CD4-positive, alpha-beta T cell treated with Interferon alpha-2 for 1 hour (primary cell): ENCODE data around the gene UTP11.
A peak's percentile ranks its signal among the peaks of the same experiment; 100 is the strongest.
"Not testable (repeated sequence)": the region's sequence is repeated elsewhere in the genome, so short reads cannot be mapped to it uniquely, and the experiment has no call there.

Experiments used
- DNase-seq, 2 donors: peaks; one replicate each; pipeline ENCODE4 v3.0.0-alpha.2; 2020 to 2022

The UTP11 gene

DNA sequence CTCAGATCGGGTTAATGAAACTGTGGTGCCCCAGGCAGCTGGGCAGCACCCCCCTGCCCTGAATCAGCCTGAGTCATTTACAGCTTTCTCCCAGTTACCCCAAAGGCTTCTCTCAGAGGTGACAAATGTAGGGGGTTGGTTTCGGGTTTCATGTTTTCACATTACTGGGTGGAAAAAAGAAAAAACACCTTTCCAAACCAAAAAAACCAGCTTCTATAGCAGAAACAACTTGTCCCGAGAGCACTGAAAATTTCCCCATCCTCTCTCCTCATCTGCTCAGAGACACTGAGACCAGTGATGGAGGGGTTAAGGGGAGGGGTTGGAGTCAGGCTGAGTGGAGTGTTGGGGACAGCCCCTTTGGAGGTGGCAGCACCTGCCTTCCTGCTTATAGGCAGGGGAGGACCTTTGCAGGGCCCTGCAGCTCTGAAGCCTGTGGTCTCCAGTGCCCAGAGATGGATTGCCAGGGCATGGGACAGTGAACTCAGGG is 15.6 kb downstream of the UTP11 start:
- no peak for DNase-seq

DNA sequence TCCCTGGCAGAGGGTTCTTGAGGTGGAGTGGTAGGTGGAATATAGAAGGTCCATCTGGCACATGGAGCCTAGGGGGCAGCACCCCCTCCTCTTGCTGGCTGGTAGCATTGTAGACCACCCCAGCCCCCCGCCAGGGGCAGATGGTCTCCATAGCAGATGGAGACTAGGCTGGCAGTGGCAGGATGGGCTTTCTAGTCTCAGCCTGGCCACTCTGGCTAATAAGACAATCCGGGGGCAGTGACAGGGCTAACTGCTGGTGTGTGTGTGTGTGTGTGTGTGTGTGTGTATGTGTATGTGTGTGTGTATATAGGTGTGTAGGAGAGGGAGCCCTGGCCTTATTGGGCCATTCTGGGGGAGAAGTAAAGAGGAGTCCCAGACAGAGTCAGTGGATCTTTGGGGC is 16.1 kb downstream of the UTP11 start:
- no peak for DNase-seq

DNA sequence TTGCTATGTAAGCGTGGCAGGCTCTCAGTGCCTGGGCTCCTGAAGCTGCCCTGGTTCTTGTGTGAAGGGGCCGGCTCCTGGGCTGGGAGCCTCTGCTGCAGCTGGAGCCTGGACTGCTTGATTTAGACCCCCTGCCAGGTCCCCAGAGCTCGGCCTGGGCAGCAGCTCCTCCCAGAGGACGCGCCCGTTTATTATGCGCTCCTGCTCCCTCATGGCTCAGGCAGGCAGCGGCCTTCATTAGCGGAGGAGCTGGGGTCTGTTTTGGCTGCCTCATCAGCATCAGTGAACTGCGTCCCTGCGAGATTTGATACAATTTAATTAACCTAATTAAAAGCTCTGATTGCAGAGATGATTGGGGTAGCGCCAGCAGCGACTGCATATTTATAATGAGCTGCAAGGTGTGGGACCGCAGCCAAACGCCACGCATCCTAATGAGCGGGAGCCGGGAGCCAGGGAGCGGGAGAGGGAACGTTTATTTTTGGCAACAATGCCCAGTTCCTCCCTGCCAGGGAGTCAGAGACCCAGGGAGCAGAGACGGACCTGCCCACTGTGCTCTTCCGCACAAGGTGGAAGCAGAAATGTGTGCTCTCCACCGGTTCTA is 16.6 kb downstream of the UTP11 start:
- no peak for DNase-seq

- peak; percentile 17 to 58 for DNase-seq
Observed at GRCh38 chr1:38029685-38030511, 17.4 kb downstream of the UTP11 start.

DNA sequence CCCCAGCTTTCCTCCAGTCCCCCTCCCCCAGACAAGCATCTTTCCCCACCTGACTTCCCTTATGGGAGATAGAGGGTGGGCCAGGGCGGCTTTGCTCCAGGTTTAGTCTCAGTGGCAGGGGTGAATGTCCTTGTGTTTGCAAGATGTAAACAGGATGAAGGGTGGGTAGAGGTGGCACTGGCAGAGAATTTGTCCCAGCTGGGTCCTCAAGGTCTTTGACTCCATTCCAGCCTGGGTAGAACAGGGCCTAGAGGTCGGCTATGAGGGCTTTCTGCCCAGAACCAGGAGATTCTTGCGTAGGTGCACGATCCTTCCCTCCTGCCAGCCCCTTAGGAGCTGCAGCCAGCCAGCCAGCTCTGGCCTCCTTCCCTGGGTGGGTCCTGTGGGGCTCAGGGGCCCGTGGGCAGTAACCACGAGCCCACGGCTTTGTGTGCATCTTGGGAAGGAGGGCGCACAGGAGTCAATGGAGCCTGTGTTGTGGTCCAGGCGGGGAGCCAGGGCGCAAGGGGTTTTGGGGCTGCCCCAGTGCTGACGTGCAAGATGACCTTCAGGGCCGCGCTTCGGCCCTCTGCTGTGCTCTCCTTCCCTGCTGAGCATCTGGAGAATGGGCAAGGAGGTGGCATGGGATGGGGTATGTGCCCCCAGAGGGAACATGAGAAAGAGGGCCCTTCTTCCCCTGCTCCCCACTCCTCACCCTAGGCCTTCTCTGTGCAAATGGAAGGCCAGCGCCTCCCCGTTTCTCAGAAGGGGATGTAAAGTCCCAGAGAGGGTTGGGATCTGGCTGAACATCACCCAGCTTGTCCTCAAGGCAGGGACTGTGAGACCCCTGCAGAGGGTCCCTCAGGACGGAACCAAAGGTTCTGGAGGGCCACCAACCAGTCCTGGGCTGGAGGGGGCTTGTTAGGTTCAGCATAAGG is 18.3 kb downstream of the UTP11 start:
- DNase-seq = no peak

- DNase-seq = no peak
Observed at GRCh38 chr1:38031513-38031866, 19.0 kb downstream of the UTP11 start.

DNA sequence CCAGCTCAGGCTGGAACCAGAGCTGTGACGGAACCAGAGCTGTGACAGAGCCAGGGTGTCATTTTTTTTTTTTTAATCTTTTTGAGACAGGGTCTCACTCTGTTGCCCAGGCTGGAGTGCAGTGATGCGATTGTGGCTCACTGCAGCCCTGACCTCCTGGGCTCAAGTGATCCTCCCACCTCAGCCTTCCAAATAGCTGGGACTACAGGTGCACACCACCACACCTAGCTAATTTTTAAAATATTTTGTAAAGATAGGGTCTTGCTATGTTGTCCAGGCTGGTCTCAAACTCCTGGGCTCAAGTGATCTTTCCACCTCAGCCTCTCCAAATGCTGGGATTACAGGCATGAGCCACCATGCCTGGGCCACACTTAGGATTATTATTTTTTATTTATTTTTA is 20.5 kb downstream of the UTP11 start:
- DNase-seq = not testable (repeated sequence)

- DNase-seq = no peak
Observed at GRCh38 chr1:38034871-38035270, 22.3 kb downstream of the UTP11 start.

DNA sequence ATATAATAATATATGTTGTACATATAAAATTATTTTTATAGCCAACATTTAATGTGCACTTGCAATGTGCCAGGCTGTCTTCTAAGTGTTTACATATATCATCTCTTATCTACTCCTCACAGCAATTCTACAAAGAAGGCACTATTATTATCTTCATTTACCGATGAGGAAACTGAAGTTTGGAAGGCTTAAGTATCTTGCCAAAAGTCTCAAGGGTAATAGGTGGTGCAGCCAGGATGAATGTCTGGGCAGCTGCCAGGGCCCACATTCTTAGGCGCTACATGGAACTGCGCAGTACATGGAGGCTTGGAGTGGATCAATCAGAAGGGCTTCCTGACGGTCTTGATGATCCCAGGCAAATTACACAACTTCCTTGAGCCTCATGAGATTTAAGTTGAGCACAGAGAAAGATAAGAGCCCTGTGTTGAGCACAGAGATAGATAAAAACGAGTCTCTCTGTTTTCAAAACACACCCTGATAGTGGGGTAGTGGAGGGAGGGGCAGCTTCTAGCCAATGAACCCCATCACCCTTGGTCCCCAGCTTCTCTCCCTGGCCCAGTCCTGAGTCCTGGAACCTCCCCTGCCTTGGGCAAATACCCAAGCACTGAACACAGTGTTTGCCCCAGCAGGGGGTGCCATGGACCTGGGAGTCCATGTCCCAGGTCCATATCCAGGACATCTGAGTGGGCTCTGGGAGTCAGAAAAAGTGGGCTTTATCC is 24.8 kb downstream of the UTP11 start:
- no peak for DNase-seq

DNA sequence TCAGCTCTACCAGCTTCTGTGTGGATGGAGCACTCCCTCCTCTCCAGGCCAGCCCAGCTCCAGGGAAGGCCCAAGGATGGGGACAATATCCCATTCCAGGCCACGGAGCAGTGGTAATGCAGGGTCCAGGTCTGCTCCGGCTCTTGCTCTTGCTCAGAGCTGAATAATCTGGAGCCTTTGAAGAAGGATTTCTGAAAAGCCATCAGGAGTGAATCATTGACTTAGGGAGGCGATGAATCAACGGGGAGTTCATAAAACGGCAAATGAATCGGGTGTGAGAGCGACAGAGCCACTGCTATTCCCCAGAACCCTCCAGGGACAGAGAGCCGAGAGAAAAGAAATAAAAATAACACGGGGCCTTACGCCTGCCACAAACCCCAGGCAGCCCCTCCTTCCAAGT is 26.3 kb downstream of the UTP11 start:
- no peak for DNase-seq

DNA sequence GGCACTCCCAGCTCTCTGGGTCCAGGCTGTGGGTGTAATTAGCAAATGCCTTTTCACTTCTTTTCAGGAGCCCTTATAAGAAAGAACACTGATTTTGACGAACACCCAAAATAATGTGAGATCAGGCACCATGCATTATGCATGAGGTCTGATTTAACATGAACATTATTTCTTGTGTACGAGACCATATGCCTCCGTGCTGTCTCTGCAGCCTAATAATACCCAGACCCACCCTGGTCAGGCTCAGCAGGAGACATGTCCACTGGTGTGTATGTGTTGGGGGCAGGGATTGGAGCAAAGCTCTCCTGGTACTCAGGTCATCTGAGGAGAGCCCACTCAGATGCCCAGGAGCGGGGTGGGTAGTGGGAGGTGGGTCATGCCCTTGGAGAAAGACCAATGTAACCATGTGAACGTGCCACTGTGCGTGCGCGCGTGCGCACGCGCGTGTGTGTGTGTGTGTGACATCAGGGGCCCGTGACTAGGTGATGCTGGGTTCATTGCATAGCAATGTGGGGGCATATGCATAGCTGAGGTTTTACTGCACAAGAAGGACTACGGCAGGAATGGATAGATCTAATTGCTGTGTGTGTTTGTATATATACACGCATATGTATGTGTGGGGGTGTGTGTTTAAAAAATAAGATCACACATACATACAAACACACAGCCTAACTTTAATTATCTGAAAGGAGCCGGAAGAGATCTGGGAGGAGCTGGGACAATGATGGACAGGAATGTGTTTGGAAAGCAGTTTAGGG is 27.0 kb downstream of the UTP11 start:
- DNase-seq = no peak

GRCh38 chr1:38041936-38042834 is 29.7 kb downstream of the UTP11 start:
- DNase-seq = no peak

GRCh38 chr1:38043036-38043747 is 30.7 kb downstream of the UTP11 start:
- no peak for DNase-seq

DNA sequence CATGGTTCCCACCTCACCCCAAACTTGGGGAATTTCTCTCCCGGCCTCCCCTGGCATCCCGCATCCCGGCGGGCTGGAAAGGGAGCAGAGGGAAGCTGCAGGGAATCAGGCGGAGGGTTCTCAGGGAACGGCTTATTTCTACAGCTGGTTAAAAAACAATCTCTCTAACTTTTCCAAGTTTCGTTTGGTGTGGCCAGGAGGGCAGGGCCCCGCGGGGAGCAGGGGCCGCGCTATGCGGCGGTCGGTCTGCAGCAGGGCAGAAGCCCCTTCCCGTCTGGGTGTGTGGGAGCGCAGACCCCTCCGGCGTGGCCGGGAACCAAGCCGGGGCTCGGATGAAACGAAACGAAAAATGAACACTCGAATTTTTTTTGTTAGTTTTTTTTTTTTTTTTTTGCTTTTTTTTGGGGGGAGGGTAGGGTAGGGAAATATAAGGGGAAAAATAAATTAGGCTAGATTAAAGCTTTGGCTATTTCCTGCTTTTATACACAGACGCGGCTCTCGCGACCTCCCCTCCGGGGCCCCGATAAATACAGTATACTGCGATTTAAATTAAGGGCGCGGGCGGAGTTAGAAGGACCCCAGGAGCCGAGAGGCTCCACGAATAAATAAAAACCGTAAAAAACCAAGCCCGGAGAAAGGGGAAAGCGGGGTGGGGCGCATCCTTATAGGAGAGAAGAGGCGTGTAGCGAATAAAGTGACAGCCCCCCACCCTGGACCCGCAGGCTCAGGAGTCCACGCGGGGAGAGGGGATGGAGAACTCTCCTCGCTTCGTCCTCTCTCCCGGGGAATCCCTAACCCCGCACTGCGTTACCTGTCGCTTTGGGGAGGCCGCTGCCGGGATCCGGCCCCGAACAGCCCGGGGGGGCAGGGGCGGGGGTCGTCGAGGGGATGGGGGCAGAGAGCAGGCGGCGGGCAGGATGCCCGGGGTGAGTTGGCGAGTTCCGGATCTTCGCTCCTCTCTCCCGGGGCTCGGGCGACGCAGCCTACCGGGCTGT is 32.0 kb downstream of the UTP11 start:
- DNase-seq = no peak

GRCh38 chr1:38045401-38046332 is 33.1 kb downstream of the UTP11 start:
- no peak for DNase-seq

DNA sequence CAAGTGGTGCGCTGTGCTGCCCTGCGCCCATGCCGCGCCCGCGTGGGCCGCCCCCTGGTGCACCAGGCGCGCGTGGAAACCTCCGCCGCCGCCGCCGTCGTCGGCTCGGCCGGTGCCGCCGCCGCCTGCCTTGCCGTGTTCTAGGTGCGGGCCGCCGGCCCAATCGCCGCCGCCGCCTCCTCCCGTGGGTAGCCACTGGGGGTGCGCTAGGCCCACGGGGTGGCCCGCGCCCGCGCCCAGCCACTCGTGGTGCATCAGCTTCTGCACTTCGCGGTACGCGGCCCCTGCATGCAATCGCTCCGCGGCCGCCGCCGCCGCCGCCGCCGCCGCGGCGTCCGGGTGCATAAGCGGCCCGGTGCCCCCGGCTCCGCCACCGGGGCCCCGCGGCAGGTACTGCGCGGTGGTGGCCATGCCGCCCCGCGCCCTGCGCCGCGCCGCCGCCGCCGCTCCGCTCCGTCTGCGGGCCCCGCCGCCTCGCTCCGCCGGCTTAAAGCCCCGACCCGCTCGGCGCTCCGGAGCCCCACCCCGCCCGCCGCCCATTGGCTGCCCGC is 33.9 kb downstream of the UTP11 start, which contains the start of gene POU3F1:
Gene POU3F1 (minus strand): TSS at position 461 of the 551 bp plus-strand sequence. CDS start 50 bp downstream, at position 411.
- DNase-seq = no peak
